HepG2 (cell line): ENCODE results near the gene ENO3. TPM values are rescaled to one million over a fixed set of nuclear protein-coding genes. Genes with fewer than 3 reads are reported as not detected.

Experiments
- ARNTL ChIP-seq: sonication (generic); formaldehyde crosslinking; IDR thresholded peaks from 2 replicates; pipeline ENCODE4 v1.4.0; 2020; ENCODE audit warnings: mild to moderate bottlenecking, missing genetic modification reagents
- DPF2 ChIP-seq: sonication (generic); formaldehyde crosslinking; IDR thresholded peaks from 2 replicates; pipeline ENCODE4 v1.4.0; 2020; ENCODE audit warnings: mild to moderate bottlenecking, low read depth, missing genetic modification reagents, borderline replicate concordance
- GABPA ChIP-seq, 2 experiments: IDR thresholded peaks; 2 replicates each; pipeline ENCODE4 v1.6.1; 2011 to 2016; ENCODE audit warnings: low read depth in 2 of 2, low read length in 1 of 2, missing biosample characterization in 1 of 2, missing genetic modification characterization in 1 of 2
- HNF1A ChIP-seq, 2 experiments: sonication (generic) in 1 of 2; formaldehyde crosslinking in 1 of 2; IDR thresholded peaks; 2 replicates each; pipeline versions ENCODE4 v1.4.0 to v1.6.1; 2016 to 2020; ENCODE audit warnings: borderline replicate concordance in 1 of 2, low read depth in 1 of 2, mild to moderate bottlenecking in 1 of 2, missing genetic modification reagents in 1 of 2
- IKZF4 ChIP-seq: sonication (generic); formaldehyde crosslinking; IDR thresholded peaks from 2 replicates; pipeline ENCODE4 v1.5.1; 2020; ENCODE audit warnings: borderline replicate concordance, mild to moderate bottlenecking, low read depth, missing genetic modification reagents; ENCODE audit errors: not compliant biosample characterization
- MAF1 ChIP-seq: sonication (generic); formaldehyde crosslinking; IDR thresholded peaks from 2 replicates; pipeline ENCODE4 v1.5.0; 2020; ENCODE audit warnings: missing genetic modification reagents, borderline replicate concordance
- MTERF4 ChIP-seq: sonication (generic); formaldehyde crosslinking; IDR thresholded peaks from 2 replicates; pipeline ENCODE4 v1.8.0; 2023; ENCODE audit warnings: mild to moderate bottlenecking, missing genetic modification reagents
- NFYC ChIP-seq: IDR thresholded peaks from 2 replicates; pipeline ENCODE4 v1.6.1; 2016; ENCODE audit warnings: missing genetic modification reagents, missing compliant biosample characterization
- NR2F1 ChIP-seq, 2 experiments: fragments of 450-650 bp in 1 of 2; formaldehyde crosslinking in 1 of 2; IDR thresholded peaks; 2 replicates each; pipeline versions ENCODE4 v1.5.0 to v1.6.1; 2016 to 2020; ENCODE audit warnings: mild to moderate bottlenecking in 1 of 2, missing compliant biosample characterization in 1 of 2, missing genetic modification reagents in 1 of 2, moderate library complexity in 1 of 2
- POLR2A ChIP-seq, 2 experiments: IDR thresholded peaks; 2 replicates each; pipeline ENCODE4 v1.6.1; 2011; ENCODE audit warnings: low read depth in 2 of 2, low read length in 2 of 2, mild to moderate bottlenecking in 1 of 2, moderate library complexity in 1 of 2; ENCODE audit not compliant: insufficient read depth in 1 of 2
- PRDM4 ChIP-seq: sonication (generic); formaldehyde crosslinking; IDR thresholded peaks from 2 replicates; pipeline ENCODE4 v1.9.0; 2021; ENCODE audit warnings: missing genetic modification reagents, borderline replicate concordance
- REPIN1 ChIP-seq: sonication (generic); formaldehyde crosslinking; IDR thresholded peaks from 2 replicates; pipeline ENCODE4 v1.8.0; 2022; ENCODE audit warnings: missing genetic modification reagents, low read depth, mild to moderate bottlenecking, borderline replicate concordance
- RXRA ChIP-seq: sonication (generic); formaldehyde crosslinking; IDR thresholded peaks from 2 replicates; pipeline ENCODE4 v1.5.1; 2020; ENCODE audit warnings: missing genetic modification reagents
- SALL2 ChIP-seq: sonication (generic); formaldehyde crosslinking; IDR thresholded peaks from 2 replicates; pipeline ENCODE4 v1.8.1; 2023; ENCODE audit warnings: mild to moderate bottlenecking, missing genetic modification reagents, inconsistent platforms
- SNRNP70 ChIP-seq: fragments of 200-400 bp; formaldehyde crosslinking; IDR thresholded peaks from 2 replicates; pipeline ENCODE4 v1.6.1; 2017; ENCODE audit warnings: mild to moderate bottlenecking, low read depth, low read length, moderate library complexity
- TARDBP ChIP-seq: sonication (generic); formaldehyde crosslinking; IDR thresholded peaks from 2 replicates; pipeline ENCODE4 v1.8.0; 2022; ENCODE audit warnings: mild to moderate bottlenecking, missing genetic modification reagents
- THAP11 ChIP-seq: IDR thresholded peaks from 2 replicates; pipeline ENCODE4 v1.6.1; 2016; ENCODE audit warnings: missing biosample characterization, missing genetic modification reagents
- ZC3H13 ChIP-seq: sonication (generic); formaldehyde crosslinking; IDR thresholded peaks from 2 replicates; pipeline ENCODE4 v1.8.1; 2023; ENCODE audit warnings: mild to moderate bottlenecking, missing genetic modification reagents, moderate library complexity
- ZNF260 ChIP-seq: sonication (generic); formaldehyde crosslinking; IDR thresholded peaks from 2 replicates; pipeline ENCODE4 v1.4.0; 2020; ENCODE audit warnings: missing genetic modification reagents, low read depth, mild to moderate bottlenecking, borderline replicate concordance
- ZNF3 ChIP-seq: IDR thresholded peaks from 2 replicates; pipeline ENCODE4 v1.7.0; 2017; ENCODE audit warnings: inconsistent platforms
- ZNF383 ChIP-seq: sonication (generic); formaldehyde crosslinking; IDR thresholded peaks from 2 replicates; pipeline ENCODE4 v1.4.0; 2020; ENCODE audit warnings: missing genetic modification reagents, mild to moderate bottlenecking, borderline replicate concordance
- ZNF678 ChIP-seq: sonication (generic); formaldehyde crosslinking; IDR thresholded peaks from 2 replicates; pipeline ENCODE4 v1.4.0; 2020; ENCODE audit warnings: mild to moderate bottlenecking, missing genetic modification reagents
- polyA plus RNA-seq, 8 experiments: library from polyadenylated mRNA; depleted of rRNA in 3 of 8; stranded (reverse) in 7 of 8; unstranded in 1 of 8; fragments of >200 nt; fragmentation: Illumina TruSeq in 4 of 8; extraction: Trizol in 4 of 8; gene quantifications; 2 replicates each; pipeline versions ENCODE4 v1.2.1 to v1.2.3, GENCODE V29; 2011 to 2016; ENCODE audit warnings: low read depth in 4 of 8, missing spikeins in 1 of 8, mixed read lengths in 1 of 8; ENCODE audit not compliant: insufficient read depth in 1 of 8
- total RNA-seq, 5 experiments: library from RNA; depleted of rRNA; stranded (reverse); fragments of >200 nt; fragmentation: Illumina TruSeq; extraction: Trizol; gene quantifications; 2 replicates each; pipeline ENCODE4 v1.2.3, GENCODE V29; 2016; ENCODE audit warnings: low read depth in 1 of 5

The ENO3 gene
- total and polyA plus RNA-seq, 2 of the 13 experiments (the other 11 are each of a cell fraction or from before 2014, with no cell fraction given), result 59.8 to 69.8 TPM

GRCh38 chr17:4950746-4951204 is at the start of gene ENO3 (continued):
- TF ChIP-seq PRDM4 (CRISPR knock-in tag) (no peak), DPF2 (CRISPR knock-in tag) (no peak), TARDBP (CRISPR knock-in tag) (0 out of 2 replicates have a peak, but pooled peaks have one; percentile 17), THAP11 (no peak), NR2F1 (CRISPR knock-in tag; IDR thresholded peaks at IDR 0.05) (peak; percentile 46 to 61), HNF1A (IDR thresholded peaks at IDR 0.05; ENCODE audit: low read depth) (no peak), HNF1A (CRISPR knock-in tag; IDR thresholded peaks at IDR 0.05; ENCODE audit: borderline replicate concordance) (peak; percentile 49; the same call in 1 of the 2 replicates), IKZF4 (no peak), POLR2A (IDR thresholded peaks at IDR 0.05; ENCODE audit: insufficient read depth in 1 of 2, low read depth in 2 of 2, low read length in 2 of 2) (peak in 1 of 2 experiments; percentile 75; a peak in 1 of 4 replicates), MTERF4 (no peak), GABPA (IDR thresholded peaks at IDR 0.05; ENCODE audit: low read depth, low read length) (no peak), GABPA (CRISPR knock-in tag; IDR thresholded peaks at IDR 0.05; ENCODE audit: low read depth) (0 out of 2 replicates have a peak, but pooled peaks have one; percentile 30), SALL2 (peak; percentile 19; the same call in 1 of the 2 replicates), MAF1 (CRISPR knock-in tag) (no peak), ZNF383 (CRISPR knock-in tag) (no peak), NFYC (CRISPR knock-in tag) (no peak), SNRNP70 (no peak), RXRA (CRISPR knock-in tag) (no peak; the same call in 1 of the 2 replicates), ZNF260 (CRISPR knock-in tag) (no peak), ZNF3 (CRISPR knock-in tag) (no peak), ARNTL (CRISPR knock-in tag) (no peak), ZC3H13 (CRISPR knock-in tag) (0 out of 2 replicates have a peak, but pooled peaks have one; percentile 38), ZNF678 (no peak), REPIN1 (CRISPR knock-in tag) (peak; percentile 30; the same call in 1 of the 2 replicates)
